ENCODE measurements around the gene ANKRD34B.
"Not testable (repeated sequence)": the region's sequence is repeated elsewhere in the genome, so short reads cannot be mapped to it uniquely, and the experiment has no call there.

ANKRD34B gene

GRCh38 chr5:80569961-80570786, at the start of gene ANKRD34B:
Gene ANKRD34B, minus strand, starts transcription at chr5:80570280. Its CDS starts 10,261 bp downstream, at chr5:80560019.
- no peak for DNase-seq

GRCh38 chr5:80619086-80619485, 49.0 kb upstream of the ANKRD34B start:
- DNase-seq: no peak

GRCh38 chr5:80618438-80618837, 48.4 kb upstream of the ANKRD34B start:
- DNase-seq: no peak

- DNase-seq: no peak
These were observed 45.3 kb upstream of the ANKRD34B start for GRCh38 chr5:80615266-80615914.

GRCh38 chr5:80609692-80610091, 39.6 kb upstream of the ANKRD34B start:
- DNase-seq: no peak

GRCh38 chr5:80608731-80609130, 38.7 kb upstream of the ANKRD34B start:
- DNase-seq: no peak

- no peak for DNase-seq
These were observed 37.8 kb upstream of the ANKRD34B start for GRCh38 chr5:80607832-80608231.

GRCh38 chr5:80607343-80607742, 37.3 kb upstream of the ANKRD34B start:
- no peak for DNase-seq

- no peak for DNase-seq
These were observed 31.0 kb upstream of the ANKRD34B start for GRCh38 chr5:80600943-80601693.

- no peak for DNase-seq
These were observed 27.4 kb upstream of the ANKRD34B start for GRCh38 chr5:80597500-80597899.

- no peak for DNase-seq
These were observed 24.7 kb upstream of the ANKRD34B start for GRCh38 chr5:80594810-80595209.

GRCh38 chr5:80592761-80593160, 22.7 kb upstream of the ANKRD34B start:
- DNase-seq: no peak

- no peak for DNase-seq
These were observed 22.0 kb upstream of the ANKRD34B start for GRCh38 chr5:80592105-80592504.

GRCh38 chr5:80591352-80591751, 21.3 kb upstream of the ANKRD34B start:
- DNase-seq: no peak

GRCh38 chr5:80590766-80591165, 20.7 kb upstream of the ANKRD34B start:
- no peak for DNase-seq

GRCh38 chr5:80588858-80589540, 18.9 kb upstream of the ANKRD34B start:
- no peak for DNase-seq

- DNase-seq: no peak
These were observed 14.7 kb upstream of the ANKRD34B start for GRCh38 chr5:80584770-80585169.

GRCh38 chr5:80580291-80580690, 10.2 kb upstream of the ANKRD34B start:
- not testable (repeated sequence) for DNase-seq

GRCh38 chr5:80579050-80579449, 9.0 kb upstream of the ANKRD34B start:
- no peak for DNase-seq

GRCh38 chr5:80577707-80578106, 7.6 kb upstream of the ANKRD34B start:
- no peak for DNase-seq

- DNase-seq: no peak
These were observed 6.3 kb upstream of the ANKRD34B start for GRCh38 chr5:80576383-80576782.

GRCh38 chr5:80573062-80573461, 3.0 kb upstream of the ANKRD34B start:
- no peak for DNase-seq
